ENCODE data around the gene ARHGAP31.

GRCh38 chr3:119352034-119352609 lies 57.9 kb downstream of the ARHGAP31 start:
- TF ChIP-seq EP300 (IDR thresholded peaks at IDR 0.05; ENCODE audit: borderline replicate concordance in 1 of 2, low read depth in 2 of 2, low read length in 2 of 2) (no peak), SIN3A (conservative IDR thresholded peaks at IDR 0.05 in 1 of 2, IDR thresholded peaks at IDR 0.05 in 1 of 2; ENCODE audit: low read depth in 1 of 2, low read length in 2 of 2) (no peak), TAF1 (IDR thresholded peaks at IDR 0.05; ENCODE audit: low read depth, low read length) (no peak), CTCF (IDR thresholded peaks at IDR 0.05; ENCODE audit: control extremely low read depth in 1 of 3, insufficient read depth in 1 of 3, low read depth in 1 of 3, low read length in 3 of 3) (no peak), GTF2F1 (IDR thresholded peaks at IDR 0.05; ENCODE audit: borderline replicate concordance, low read depth, low read length) (no peak), YY1 (IDR thresholded peaks at IDR 0.05; ENCODE audit: low read depth, low read length) (no peak), RNF2 (IDR thresholded peaks at IDR 0.05; ENCODE audit: borderline replicate concordance, low read depth, low read length, missing control alignments, poor library complexity, severe bottlenecking) (no peak)

All from H1 (cell line).